Left ventricle myocardium inferior (tissue), 1 donor: Measurements from ENCODE around the gene TAF4. TPM values are rescaled to one million over a fixed set of nuclear protein-coding genes. Genes with fewer than 3 reads are reported as not detected.

ENCODE experiments used
- DNase-seq: peaks from one replicate; pipeline ENCODE4 v3.0.0-alpha.2; 2020
- H3K27ac ChIP-seq: fragments of 200-600 bp; replicated peaks from 2 replicates; pipeline ENCODE4 v1.8.0; 2021
- H3K27me3 ChIP-seq: fragments of 200-600 bp; 2 replicates; pipeline ENCODE4 v1.8.0; 2021; ENCODE audit warnings: low read depth
- H3K36me3 ChIP-seq: fragments of 200-600 bp; 2 replicates; pipeline ENCODE4 v1.8.0; 2021
- H3K4me1 ChIP-seq: fragments of 200-600 bp; 2 replicates; pipeline ENCODE4 v1.8.0; 2021
- H3K4me3 ChIP-seq: fragments of 200-600 bp; 2 replicates; pipeline ENCODE4 v1.8.0; 2021; ENCODE audit warnings: mild to moderate bottlenecking, moderate library complexity
- H3K9me3 ChIP-seq: fragments of 200-600 bp; replicated peaks from 2 replicates; pipeline ENCODE4 v1.8.0; 2021
- intact Hi-C: fragments of 100-400 bp; cut with micrococcal nuclease; formaldehyde crosslinking; loops from one replicate; pipeline ENCODE4 v1.11.0; 2022
- total RNA-seq: library from RNA; stranded (reverse); fragmentation: NEBNext Ultra II Directional; extraction: Animal tissue kit (Norgen Biotek cat#: 25700); gene quantifications from one replicate; pipeline ENCODE4 v1.2.1, GENCODE V29; 2021
- TF ChIP-seq, protein P1 (sequence below): fragments of 200-600 bp; IDR thresholded peaks from 2 replicates; pipeline ENCODE4 v1.8.0; 2021; ENCODE audit warnings: antibody characterized with exemption, mild to moderate bottlenecking, borderline replicate concordance
- donor health status: DM: no; HTN: yes; CAD: no; lungs with severe emphysema.

The TAF4 gene
- total RNA-seq, 1 donor from 2014 or later = 11.8 TPM

DNA sequence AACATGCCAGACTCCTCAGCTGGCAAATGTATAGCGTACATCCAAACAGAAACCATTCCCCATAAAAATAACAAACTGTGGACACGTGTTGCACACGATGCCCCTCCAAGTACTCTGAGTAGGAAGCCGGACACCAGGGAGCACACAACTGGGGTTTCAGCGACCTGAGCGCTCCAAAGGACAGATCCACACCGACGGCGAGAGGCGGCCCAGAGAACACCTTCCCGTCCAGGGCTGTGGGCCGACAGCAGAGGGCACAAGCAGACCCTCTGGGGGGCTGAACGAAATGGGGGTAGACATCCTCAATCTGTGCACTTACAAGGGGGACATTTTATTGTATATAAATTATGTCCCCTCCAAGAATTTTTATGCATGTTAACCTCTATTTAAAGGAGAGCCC is 24.7 kb downstream of the TAF4 start:
- no peaks in the 10 kb centered on the region for H3K27me3 ChIP-seq
- peak; percentile 5 for DNase-seq
- no peaks in the 10 kb centered on the region for H3K36me3 ChIP-seq
- peaks cover 11% of the 10 kb centered on the region for H3K4me1 ChIP-seq
- H3K27ac ChIP-seq = no peak overlapping the region
- intact Hi-C loops = no loop called here
- H3K4me3 ChIP-seq = no peak overlapping the region
- H3K9me3 ChIP-seq = peaks cover 4% of the 10 kb centered on the region
- TF ChIP-seq, protein P1, sequence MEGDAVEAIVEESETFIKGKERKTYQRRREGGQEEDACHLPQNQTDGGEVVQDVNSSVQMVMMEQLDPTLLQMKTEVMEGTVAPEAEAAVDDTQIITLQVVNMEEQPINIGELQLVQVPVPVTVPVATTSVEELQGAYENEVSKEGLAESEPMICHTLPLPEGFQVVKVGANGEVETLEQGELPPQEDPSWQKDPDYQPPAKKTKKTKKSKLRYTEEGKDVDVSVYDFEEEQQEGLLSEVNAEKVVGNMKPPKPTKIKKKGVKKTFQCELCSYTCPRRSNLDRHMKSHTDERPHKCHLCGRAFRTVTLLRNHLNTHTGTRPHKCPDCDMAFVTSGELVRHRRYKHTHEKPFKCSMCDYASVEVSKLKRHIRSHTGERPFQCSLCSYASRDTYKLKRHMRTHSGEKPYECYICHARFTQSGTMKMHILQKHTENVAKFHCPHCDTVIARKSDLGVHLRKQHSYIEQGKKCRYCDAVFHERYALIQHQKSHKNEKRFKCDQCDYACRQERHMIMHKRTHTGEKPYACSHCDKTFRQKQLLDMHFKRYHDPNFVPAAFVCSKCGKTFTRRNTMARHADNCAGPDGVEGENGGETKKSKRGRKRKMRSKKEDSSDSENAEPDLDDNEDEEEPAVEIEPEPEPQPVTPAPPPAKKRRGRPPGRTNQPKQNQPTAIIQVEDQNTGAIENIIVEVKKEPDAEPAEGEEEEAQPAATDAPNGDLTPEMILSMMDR = no peak

DNA sequence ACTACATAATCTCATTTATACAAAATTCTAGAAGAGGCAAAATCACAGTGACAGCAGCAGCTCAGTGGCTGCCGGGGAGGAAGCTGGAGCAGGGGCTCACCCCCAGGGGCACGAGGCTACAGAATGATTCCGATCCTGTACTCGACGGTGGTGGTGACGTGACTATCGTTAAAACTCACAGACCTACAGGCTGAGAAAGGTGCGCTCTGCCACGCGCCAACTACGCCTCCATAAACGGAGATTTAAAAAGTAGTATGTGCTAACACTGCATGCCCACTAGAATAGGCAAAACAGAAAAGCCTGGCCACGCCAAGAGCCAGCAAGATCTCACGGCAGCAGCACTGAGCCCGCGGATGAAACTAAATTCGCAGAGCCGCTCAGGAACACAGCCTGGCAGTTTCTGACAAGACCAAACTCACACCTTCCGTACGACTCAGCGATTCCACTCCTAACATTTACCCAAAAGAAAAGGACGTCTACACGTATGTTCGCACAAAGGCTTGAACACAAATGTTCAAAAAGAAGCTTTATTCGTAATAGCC is 25.2 kb downstream of the TAF4 start:
- intact Hi-C loops = no loop called here
- Histone ChIP-seq H3K4me3 (no peak overlapping the region), H3K27ac (no peak overlapping the region), H3K27me3 (no peaks in the 10 kb centered on the region), H3K9me3 (peaks cover 5% of the 10 kb centered on the region), H3K36me3 (no peaks in the 10 kb centered on the region), H3K4me1 (peaks cover 11% of the 10 kb centered on the region)
- DNase-seq = peak; percentile 10
- TF ChIP-seq, protein P1 = no peak

DNA sequence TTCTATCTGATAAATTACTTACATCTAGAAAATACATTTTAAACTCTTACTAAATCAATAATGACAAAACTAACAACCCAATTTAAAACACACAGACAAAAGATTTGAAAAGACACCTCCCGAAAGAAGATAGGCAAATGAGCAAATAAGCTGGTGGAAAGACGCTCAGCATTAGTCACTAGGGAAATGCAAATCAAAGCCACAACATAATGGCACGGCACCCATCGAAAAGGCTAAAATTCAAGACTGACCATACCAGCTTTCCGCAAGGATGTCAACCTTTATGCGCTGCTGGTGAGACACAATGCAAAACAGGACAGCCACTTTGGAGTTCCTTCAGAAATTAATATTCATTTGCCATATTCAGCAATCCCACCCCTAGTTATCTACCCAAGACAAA is 25.9 kb downstream of the TAF4 start:
- no peak overlapping the region for H3K4me3 ChIP-seq
- intact Hi-C loops = no loop called here
- H3K36me3 ChIP-seq = no peaks in the 10 kb centered on the region
- H3K4me1 ChIP-seq = peaks cover 8% of the 10 kb centered on the region
- H3K27ac ChIP-seq = no peak overlapping the region
- no peaks in the 10 kb centered on the region for H3K27me3 ChIP-seq
- H3K9me3 ChIP-seq = peaks cover 12% of the 10 kb centered on the region
- no peak for DNase-seq
- TF ChIP-seq, protein P1 = no peak

DNA sequence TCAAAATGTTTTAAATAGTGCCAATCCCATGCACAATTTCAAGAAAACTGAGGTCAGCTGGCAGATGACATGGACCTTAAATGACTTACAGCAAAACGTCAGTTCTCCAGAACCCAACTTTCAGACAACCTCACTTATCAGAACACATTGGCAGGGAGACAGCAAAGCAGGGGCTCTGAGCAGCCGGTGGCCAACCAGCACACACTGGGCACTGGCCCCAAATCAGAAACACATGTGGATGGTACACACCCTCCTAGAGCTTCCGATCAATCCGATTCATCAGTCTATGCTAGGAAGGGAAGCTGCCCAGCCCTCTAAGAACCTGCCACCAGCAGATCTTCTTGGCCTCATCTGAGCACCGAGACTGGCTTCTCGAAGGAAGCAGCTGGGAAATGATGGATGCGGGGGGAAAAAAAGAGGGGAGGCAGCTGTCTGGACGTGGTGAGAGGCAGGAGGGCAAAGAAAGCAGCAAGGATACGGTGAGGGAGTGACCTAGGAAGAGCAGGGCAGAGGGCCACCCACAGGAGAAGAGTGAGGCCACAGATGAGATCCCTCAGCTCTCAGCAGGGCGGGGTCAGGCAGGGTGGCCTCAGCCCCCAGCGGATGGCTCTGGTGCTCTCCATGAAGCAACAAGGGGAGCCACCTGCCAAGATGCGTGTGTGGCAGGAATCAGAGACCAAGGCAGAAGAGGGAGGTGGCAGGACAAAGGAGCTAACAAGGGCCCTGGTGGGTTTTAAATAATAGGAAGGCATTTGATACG is 32.9 kb downstream of the TAF4 start:
- H3K4me3 ChIP-seq = no peak overlapping the region
- H3K9me3 ChIP-seq = peaks cover 17% of the 10 kb centered on the region
- no peak for DNase-seq
- no peaks in the 10 kb centered on the region for H3K27me3 ChIP-seq
- TF ChIP-seq, protein P1 = no peak
- no peaks in the 10 kb centered on the region for H3K36me3 ChIP-seq
- intact Hi-C loops = no loop called here
- peaks cover 24% of the 10 kb centered on the region for H3K4me1 ChIP-seq
- H3K27ac ChIP-seq = no peak overlapping the region

DNA sequence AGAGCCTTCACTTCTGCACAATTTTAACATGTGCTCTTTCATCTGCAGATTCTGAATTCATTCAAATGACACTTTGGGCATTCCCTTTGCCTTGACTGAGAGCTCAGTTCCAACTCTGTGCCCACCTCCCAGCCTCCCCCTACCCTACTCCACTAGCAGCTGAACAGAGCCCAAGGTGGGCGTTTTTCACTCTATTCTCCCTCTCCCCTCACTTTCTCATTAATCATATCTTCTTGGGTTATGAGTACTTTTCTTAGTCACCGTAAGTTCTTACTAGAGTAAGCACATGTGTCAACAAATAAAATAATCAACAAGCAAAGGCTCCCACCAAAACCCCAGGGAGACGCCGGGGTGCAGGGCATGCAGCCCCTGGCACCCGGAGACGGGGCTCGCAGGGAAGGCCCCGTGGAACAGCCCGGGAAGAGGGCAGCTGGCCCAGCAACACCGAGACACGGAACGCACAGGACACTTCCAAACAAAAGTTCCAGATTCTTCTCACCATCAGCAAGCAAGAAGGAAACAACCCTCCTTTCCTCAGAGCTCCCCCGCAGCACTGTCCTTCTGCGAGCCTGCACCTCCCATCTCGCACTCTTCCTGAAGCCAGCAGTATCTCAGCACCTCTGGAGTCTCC is 34.1 kb downstream of the TAF4 start:
- DNase-seq = no peak
- Histone ChIP-seq H3K27me3 (no peaks in the 10 kb centered on the region), H3K27ac (no peak overlapping the region), H3K4me3 (no peak overlapping the region), H3K9me3 (peaks cover 14% of the 10 kb centered on the region), H3K36me3 (no peaks in the 10 kb centered on the region), H3K4me1 (peaks cover 36% of the 10 kb centered on the region)
- intact Hi-C loops = no loop called here
- TF ChIP-seq, protein P1 = no peak
